ENCODE results near the gene TEX2.
A peak's percentile ranks its signal among the peaks of the same experiment; 100 is the strongest.

- TF ChIP-seq CTCF (IDR thresholded peaks at IDR 0.05) (peak in 1 of 6 experiments; percentile 19), EP300 (IDR thresholded peaks at IDR 0.05) (no peak), POLR2A (IDR thresholded peaks at IDR 0.05) (no peak)
Measured at GRCh38 chr17:64236827-64237403, 26.1 kb downstream of the TEX2 start.
